ENCODE results near the gene SH3BGR.

The SH3BGR gene

DNA sequence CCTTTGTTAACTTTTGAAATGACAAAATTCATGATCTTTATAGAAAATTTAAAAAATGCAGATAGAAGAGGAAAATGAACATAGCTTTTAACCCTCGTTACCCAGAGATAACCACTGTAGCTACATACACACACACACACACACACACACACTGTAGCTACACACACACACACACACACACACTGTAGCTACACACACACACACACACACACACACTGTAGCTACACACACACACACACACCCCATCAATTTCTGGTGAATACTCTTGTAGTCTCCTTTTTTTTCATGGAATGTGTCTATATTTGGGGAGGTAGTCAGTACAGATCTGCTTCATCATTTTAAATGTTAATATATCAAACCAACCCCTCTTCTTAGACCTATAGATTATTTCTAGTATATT lies 58.5 kb downstream of the SH3BGR start:
- FAIRE-seq (no peak), DNase-seq (ENCODE audit: extremely low spot score, insufficient read length, low read depth) (no peak)

DNA sequence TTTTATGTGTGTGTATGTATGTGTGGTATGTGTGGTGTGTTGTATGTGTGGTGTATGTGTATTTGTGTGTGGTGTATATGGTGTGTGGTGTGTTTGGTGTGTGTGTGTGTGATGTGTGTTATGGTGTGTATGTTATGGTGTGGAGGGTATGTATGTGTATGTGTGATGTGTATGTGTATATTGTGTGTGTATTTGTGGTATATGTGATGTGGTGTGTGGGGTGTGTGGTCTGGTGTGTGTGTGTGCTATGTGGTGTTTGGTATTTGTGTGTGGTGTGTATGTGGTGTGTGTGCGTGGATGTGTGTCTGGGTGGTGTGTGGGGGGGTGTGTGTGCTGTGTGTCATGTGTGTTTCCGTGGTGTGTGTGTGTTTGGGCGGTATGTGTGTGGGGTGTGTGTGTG lies 59.3 kb downstream of the SH3BGR start:
- FAIRE-seq (no peak), DNase-seq (ENCODE audit: extremely low spot score, insufficient read length, low read depth) (no peak)

DNA sequence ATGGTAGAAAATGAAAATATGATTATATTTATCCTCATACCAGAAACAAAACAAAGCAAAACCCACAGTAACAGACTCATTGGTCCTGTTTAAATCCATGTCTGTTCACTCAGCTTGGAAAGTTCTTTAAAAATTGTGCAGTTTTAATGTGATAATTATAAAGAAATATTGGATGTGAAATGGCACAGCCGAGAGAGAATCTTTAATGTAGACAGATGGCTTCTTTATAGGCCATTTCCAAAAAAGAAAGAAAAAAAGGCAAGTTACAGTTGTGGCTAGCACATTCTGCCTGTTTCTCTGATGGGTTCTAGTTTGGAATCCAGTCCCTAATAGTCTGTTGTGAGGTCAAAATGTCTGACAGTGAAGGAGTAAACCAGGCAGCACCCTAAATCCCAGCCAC lies 62.0 kb downstream of the SH3BGR start:
- DNase-seq (ENCODE audit: extremely low spot score, insufficient read length, low read depth), result no peak
- FAIRE-seq, result no peak

- FAIRE-seq (no peak), DNase-seq (ENCODE audit: extremely low spot score, insufficient read length, low read depth) (no peak)
These were observed 64.1 kb downstream of the SH3BGR start for GRCh38 chr21:39515684-39516472.

DNA sequence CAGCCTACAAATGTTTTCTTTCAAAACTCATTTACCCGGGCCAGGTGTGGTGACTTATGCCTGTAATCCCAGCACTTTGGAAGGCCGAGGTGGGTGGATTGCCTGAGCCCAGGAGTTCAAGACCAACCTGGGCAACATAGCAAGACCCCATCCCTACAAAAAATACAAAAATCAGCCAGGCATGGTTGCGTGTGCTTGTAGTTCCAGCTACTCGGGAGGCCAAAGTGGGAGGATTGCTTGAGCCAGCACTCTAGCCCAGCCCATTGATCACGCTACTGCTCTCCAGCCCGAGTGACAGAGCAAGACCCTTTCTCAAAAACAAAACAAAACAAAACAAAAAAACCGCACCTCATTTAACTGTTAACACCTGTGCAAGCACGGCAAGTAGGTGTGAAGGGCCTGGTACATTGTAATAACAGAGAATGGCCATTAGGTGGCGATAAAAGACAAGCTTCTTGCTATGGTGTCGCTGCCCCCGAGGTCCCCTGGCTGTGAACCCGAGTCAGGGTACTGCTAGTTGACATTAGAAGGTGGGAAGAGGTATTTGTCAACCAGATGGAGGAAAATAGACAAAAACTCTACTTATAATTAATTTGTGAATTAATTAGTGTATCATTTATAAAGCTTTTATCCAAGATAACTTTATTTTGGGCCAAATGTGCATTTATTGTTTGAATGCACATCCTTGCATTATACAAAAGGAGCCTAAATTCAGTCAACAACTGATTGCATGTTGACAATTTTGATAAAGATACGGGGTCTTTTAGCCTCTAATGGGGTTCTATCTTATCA lies 66.5 kb downstream of the SH3BGR start:
- FAIRE-seq, result peak; percentile 67

DNA sequence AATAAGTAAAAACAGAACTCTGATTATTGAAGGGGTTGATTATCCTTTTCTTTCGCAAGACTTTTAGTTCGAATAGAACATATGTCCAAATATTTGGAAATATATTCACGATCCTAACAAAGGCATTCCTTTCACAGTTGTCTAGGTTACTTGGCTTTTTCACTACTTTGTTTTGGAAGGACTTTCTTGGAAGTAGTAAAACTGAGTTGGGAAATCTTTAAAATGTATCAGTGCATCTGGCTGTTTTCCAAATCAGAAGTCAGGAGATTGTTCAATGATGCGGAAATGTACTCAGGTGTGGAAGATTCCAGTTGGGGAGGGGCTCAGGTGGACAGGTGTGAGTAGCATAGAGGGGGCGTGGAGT lies 67.1 kb downstream of the SH3BGR start:
- FAIRE-seq (no peak), DNase-seq (ENCODE audit: extremely low spot score, insufficient read length, low read depth) (no peak)

More for the DNA sequence above, 66.5 kb downstream of the SH3BGR start:
- peak; percentile 52 for DNase-seq (ENCODE audit: extremely low spot score, insufficient read length, low read depth)

DNA sequence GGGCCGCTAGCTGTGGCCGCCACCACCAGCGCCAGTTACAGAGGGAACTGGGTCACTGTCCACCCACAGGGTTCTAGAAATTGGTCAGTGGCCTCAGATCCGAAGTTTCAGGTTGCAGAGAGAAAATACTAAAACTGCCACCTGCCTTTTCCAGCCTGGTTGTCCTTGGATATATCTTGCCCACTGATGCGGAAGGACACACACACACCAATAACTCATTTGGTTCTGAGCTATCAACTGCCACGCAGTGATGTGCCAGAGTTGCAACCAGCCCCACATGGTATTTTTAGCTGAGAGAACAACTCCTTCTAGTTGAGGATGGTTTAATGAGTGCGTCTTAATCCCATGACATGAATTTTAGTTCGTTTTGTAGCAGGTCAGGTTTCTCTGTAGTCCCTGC lies 68.1 kb downstream of the SH3BGR start:
- FAIRE-seq (no peak), DNase-seq (ENCODE audit: extremely low spot score, insufficient read length, low read depth) (no peak)

- FAIRE-seq, result no peak
- DNase-seq (ENCODE audit: extremely low spot score, insufficient read length, low read depth), result no peak
These were observed 71.6 kb downstream of the SH3BGR start for GRCh38 chr21:39523399-39523798.

- DNase-seq (ENCODE audit: extremely low spot score, insufficient read length, low read depth), result no peak
- FAIRE-seq, result no peak
These were observed 72.1 kb downstream of the SH3BGR start for GRCh38 chr21:39523915-39524314.

GRCh38 chr21:39525129-39525528 lies 73.4 kb downstream of the SH3BGR start:
- FAIRE-seq (no peak), DNase-seq (ENCODE audit: extremely low spot score, insufficient read length, low read depth) (no peak)

- DNase-seq (ENCODE audit: extremely low spot score, insufficient read length, low read depth) (no peak), FAIRE-seq (no peak)
These were observed 73.8 kb downstream of the SH3BGR start for GRCh38 chr21:39525601-39526000.

DNA sequence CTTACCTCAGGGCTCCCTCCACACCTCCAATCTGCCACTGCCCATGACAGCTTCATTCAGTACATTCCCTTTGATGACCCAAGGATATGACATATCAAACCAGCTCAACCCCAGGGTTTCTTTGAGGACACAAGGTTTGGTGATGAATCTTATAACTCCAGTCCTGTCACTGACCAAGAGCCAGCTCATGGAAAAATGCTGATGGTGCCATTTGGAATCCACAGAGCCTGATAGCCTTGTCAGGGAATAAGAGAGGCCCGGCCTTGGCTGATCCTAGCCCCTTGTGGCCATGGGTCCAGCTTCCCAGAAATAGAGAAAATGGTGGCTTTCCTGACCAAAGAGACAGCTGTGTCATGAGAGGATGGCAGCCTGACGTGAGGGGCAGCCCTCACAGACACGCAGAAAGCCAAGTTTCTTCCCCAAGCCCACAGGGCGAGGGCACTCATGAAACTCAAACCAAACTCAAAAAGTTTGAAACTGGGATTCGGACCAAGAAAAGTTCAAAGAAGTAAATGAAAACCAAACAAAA lies 75.4 kb downstream of the SH3BGR start:
- DNase-seq (ENCODE audit: extremely low spot score, insufficient read length, low read depth) (no peak), FAIRE-seq (no peak)

DNA sequence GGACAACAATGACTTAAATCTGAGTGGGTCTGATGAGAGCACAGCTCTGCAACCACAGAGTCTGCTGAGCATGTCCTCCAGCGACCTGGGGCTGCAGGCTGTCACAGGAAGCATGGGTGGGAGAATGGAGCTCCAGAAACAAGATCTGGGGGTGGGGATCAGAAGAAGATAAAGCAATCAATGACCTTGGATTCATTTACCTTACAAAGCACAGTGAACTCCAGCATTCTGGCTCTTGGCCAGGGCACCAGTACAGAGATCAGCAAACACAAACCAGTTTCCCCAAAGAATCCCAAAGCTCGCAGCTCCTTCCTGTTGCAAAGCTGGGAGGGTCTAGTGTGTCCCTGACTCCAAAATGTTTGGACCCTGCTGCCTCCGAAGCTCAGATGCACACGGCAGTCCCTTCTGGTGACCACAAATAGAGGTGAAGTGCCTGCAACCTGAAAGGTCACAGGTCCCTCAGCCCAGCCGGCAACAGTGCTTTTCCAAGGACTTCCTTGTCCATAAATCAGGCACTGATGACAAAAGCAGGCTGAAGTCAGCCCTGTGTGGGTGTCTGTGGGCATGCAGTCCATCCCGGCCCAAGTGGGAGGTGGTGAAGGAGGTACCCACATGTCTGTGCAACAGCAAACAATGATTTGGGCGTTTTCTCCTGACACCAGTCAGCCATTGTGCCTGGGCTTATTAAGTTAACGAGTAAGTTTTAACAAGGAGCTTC lies 76.1 kb downstream of the SH3BGR start:
- FAIRE-seq (no peak), DNase-seq (ENCODE audit: extremely low spot score, insufficient read length, low read depth) (no peak)

DNA sequence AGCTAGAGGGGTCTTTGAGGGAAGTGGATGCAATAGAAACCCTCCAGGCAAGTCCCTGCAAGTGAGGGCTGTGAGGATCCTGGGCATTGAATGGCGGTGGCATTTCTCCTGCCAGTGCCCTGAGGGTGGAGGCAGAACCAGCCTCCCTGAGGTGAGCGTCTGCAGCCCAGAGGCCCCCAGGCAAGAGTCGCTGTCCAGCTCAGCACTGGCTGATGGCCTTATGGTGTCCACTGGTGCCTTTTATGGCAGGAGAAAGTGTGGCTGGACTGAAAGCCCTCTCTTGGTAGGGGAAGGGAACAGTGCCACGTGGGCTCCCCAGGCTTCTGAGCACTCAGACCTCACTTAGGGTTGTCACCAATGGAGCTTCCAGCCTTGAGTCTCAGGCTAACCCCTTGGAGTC lies 77.3 kb downstream of the SH3BGR start:
- no peak for DNase-seq (ENCODE audit: extremely low spot score, insufficient read length, low read depth)
- no peak for FAIRE-seq

- DNase-seq (ENCODE audit: extremely low spot score, insufficient read length, low read depth), result no peak
- no peak for FAIRE-seq
These were observed 79.3 kb downstream of the SH3BGR start for GRCh38 chr21:39531064-39531463.

DNA sequence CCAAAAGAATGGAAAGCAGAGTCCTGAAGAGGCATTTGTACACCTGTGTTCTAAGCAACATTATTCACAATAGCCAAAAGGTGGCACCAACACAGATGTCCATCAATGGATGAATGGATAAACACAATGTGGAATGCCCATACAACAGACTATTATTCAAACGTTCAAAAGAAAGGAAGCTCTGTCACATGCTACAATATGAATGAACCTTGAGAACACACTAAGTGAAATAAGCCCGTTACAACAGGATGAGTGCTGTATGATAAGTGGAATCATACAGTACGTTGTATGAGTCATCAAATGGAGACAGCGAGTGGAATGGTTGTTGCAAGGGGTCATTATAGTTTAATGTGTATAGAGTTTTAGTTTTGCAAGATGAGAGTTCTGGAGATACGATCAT lies 80.1 kb downstream of the SH3BGR start:
- FAIRE-seq, result no peak
- DNase-seq (ENCODE audit: extremely low spot score, insufficient read length, low read depth), result no peak

GRCh38 chr21:39533545-39534380 lies 82.0 kb downstream of the SH3BGR start:
- FAIRE-seq (no peak), DNase-seq (ENCODE audit: extremely low spot score, insufficient read length, low read depth) (no peak)

- DNase-seq (ENCODE audit: extremely low spot score, insufficient read length, low read depth) (no peak), FAIRE-seq (no peak)
These were observed 84.1 kb downstream of the SH3BGR start for GRCh38 chr21:39535646-39536437.

GRCh38 chr21:39536835-39537234 lies 85.1 kb downstream of the SH3BGR start:
- no peak for DNase-seq (ENCODE audit: extremely low spot score, insufficient read length, low read depth)
- no peak for FAIRE-seq

Measured in GM18507 (cell line).